Measurements from ENCODE around the gene EBF4.
"Not testable (repeated sequence)": the region's sequence is repeated elsewhere in the genome, so short reads cannot be mapped to it uniquely, and the experiment has no call there.

Gene EBF4

GRCh38 chr20:2798095-2798805 is 105.7 kb downstream of the EBF4 start:
- no peak for FAIRE-seq

- no peak for FAIRE-seq
Measured at GRCh38 chr20:2798814-2799213, 106.2 kb downstream of the EBF4 start.

GRCh38 chr20:2799271-2799670 is 106.7 kb downstream of the EBF4 start:
- no peak for FAIRE-seq

GRCh38 chr20:2799688-2800520 is 107.3 kb downstream of the EBF4 start:
- FAIRE-seq = no peak

GRCh38 chr20:2800521-2801285 is 108.1 kb downstream of the EBF4 start, which contains the start of gene CPXM1:
Gene CPXM1, minus strand, starts transcription at chr20:2800627. Its CDS starts 55 bp downstream, at chr20:2800572.
- no peak for FAIRE-seq

GRCh38 chr20:2801286-2801728 is 108.7 kb downstream of the EBF4 start:
- no peak for FAIRE-seq

- no peak for FAIRE-seq
Measured at GRCh38 chr20:2804041-2804828, 111.7 kb downstream of the EBF4 start.

- no peak for FAIRE-seq
Measured at GRCh38 chr20:2804852-2805688, 112.5 kb downstream of the EBF4 start.

- no peak for FAIRE-seq
Measured at GRCh38 chr20:2805689-2806350, 113.2 kb downstream of the EBF4 start.

- no peak for FAIRE-seq
Measured at GRCh38 chr20:2806351-2806701, 113.7 kb downstream of the EBF4 start.

GRCh38 chr20:2807019-2807418 is 114.4 kb downstream of the EBF4 start:
- no peak for FAIRE-seq

GRCh38 chr20:2807929-2808328 is 115.3 kb downstream of the EBF4 start:
- FAIRE-seq = not testable (repeated sequence)

GRCh38 chr20:2809690-2810089 is 117.1 kb downstream of the EBF4 start:
- no peak for FAIRE-seq

Data from islet of Langerhans (tissue), 1 donor.